CD1c-positive myeloid dendritic cell (primary cell): ENCODE measurements around the gene PLCXD3.
"Not testable (repeated sequence)": the region's sequence is repeated elsewhere in the genome, so short reads cannot be mapped to it uniquely, and the experiment has no call there.

Experiments
- DNase-seq: peaks from one replicate; pipeline ENCODE4 v3.0.0-alpha.2; 2016; ENCODE audit errors: extremely low spot score

PLCXD3 gene

GRCh38 chr5:41349846-41350245 lies 160.6 kb downstream of the PLCXD3 start:
- no peak for DNase-seq

- DNase-seq, result no peak
These were observed 162.8 kb downstream of the PLCXD3 start for GRCh38 chr5:41347569-41347968.

- DNase-seq, result no peak
These were observed 163.8 kb downstream of the PLCXD3 start for GRCh38 chr5:41346609-41347008.

- DNase-seq, result no peak
These were observed 165.1 kb downstream of the PLCXD3 start for GRCh38 chr5:41345295-41345694.

- no peak for DNase-seq
These were observed 171.1 kb downstream of the PLCXD3 start for GRCh38 chr5:41339339-41339738.

- no peak for DNase-seq
These were observed 172.2 kb downstream of the PLCXD3 start for GRCh38 chr5:41338136-41338675.

- no peak for DNase-seq
These were observed 172.7 kb downstream of the PLCXD3 start for GRCh38 chr5:41337724-41338123.

- DNase-seq, result no peak
These were observed 173.2 kb downstream of the PLCXD3 start for GRCh38 chr5:41337216-41337615.

GRCh38 chr5:41336471-41336870 lies 173.9 kb downstream of the PLCXD3 start:
- no peak for DNase-seq

- DNase-seq, result no peak
These were observed 174.7 kb downstream of the PLCXD3 start for GRCh38 chr5:41335596-41336181.

GRCh38 chr5:41334758-41335157 lies 175.6 kb downstream of the PLCXD3 start:
- DNase-seq, result no peak

- DNase-seq, result no peak
These were observed 176.2 kb downstream of the PLCXD3 start for GRCh38 chr5:41334221-41334620.

GRCh38 chr5:41325074-41325473 lies 185.3 kb downstream of the PLCXD3 start:
- no peak for DNase-seq

GRCh38 chr5:41322826-41323225 lies 187.6 kb downstream of the PLCXD3 start:
- not testable (repeated sequence) for DNase-seq

GRCh38 chr5:41312478-41313060 lies 197.8 kb downstream of the PLCXD3 start:
- DNase-seq, result no peak

- no peak for DNase-seq
These were observed 198.3 kb downstream of the PLCXD3 start for GRCh38 chr5:41312066-41312465.

GRCh38 chr5:41309275-41309674 lies 201.1 kb downstream of the PLCXD3 start:
- DNase-seq, result no peak

GRCh38 chr5:41306005-41306404 lies 204.4 kb downstream of the PLCXD3 start:
- no peak for DNase-seq

- DNase-seq, result no peak
These were observed 205.3 kb downstream of the PLCXD3 start for GRCh38 chr5:41305056-41305455.

- DNase-seq, result no peak
These were observed 214.3 kb downstream of the PLCXD3 start for GRCh38 chr5:41296066-41296465.

GRCh38 chr5:41291323-41291722 lies 219.1 kb downstream of the PLCXD3 start:
- DNase-seq, result no peak

- DNase-seq, result no peak
These were observed 219.6 kb downstream of the PLCXD3 start for GRCh38 chr5:41290810-41291209.

- no peak for DNase-seq
These were observed 220.4 kb downstream of the PLCXD3 start for GRCh38 chr5:41289970-41290464.
